SK-N-SH (cell line): ENCODE measurements around the gene SEPTIN12. TPM values are rescaled to one million over a fixed set of nuclear protein-coding genes. Genes with fewer than 3 reads are reported as not detected.

ENCODE experiments used
- CTCF ChIA-PET: fragments of 300-600, 350-600 bp; formaldehyde crosslinking; extraction: SDS; loops from one replicate; lab custom pipeline; 2021; lab: Yijun Ruan, JAX
- POLR2A ChIA-PET: fragments of 350-600 bp; sonication (Branson Sonifier 250); formaldehyde crosslinking; extraction: SDS; loops from one replicate; lab custom pipeline; 2020; ENCODE audit warnings: antibody characterized with exemption, inconsistent platforms; lab: Yijun Ruan, JAX
- DNase-seq: peaks from one replicate; pipeline ENCODE4 v3.0.0; 2012
- H2AFZ ChIP-seq: fragments of 200-600 bp; sonication (generic); 2 replicates; pipeline ENCODE4 v1.8.1; 2016; ENCODE audit warnings: antibody characterized with exemption, mild to moderate bottlenecking, low read depth
- H3F3A ChIP-seq: fragments of 200-600 bp; sonication (generic); replicated peaks from 2 replicates; pipeline ENCODE3; 2016; ENCODE audit warnings: antibody characterized with exemption, mild to moderate bottlenecking; ENCODE audit not compliant: insufficient read depth
- H3K27ac ChIP-seq, 2 experiments: fragments of 200-500 bp in 1 of 2; fragments of 200-600 bp in 1 of 2; sonication (Bioruptor generic) in 1 of 2; sonication (generic), shearing (Covaris generic) in 1 of 2; 2 replicates each; pipeline versions ENCODE4 v1.5.1 to v1.6.1; 2014 to 2016; ENCODE audit warnings: low read depth in 2 of 2, inconsistent platforms in 1 of 2, low read length in 1 of 2, mild to moderate bottlenecking in 1 of 2, mixed read lengths in 1 of 2
- H3K27me3 ChIP-seq: fragments of 200-600 bp; sonication (generic), shearing (Covaris generic); 2 replicates; pipeline ENCODE4 v1.6.1; 2016; ENCODE audit warnings: mixed run types; ENCODE audit not compliant: insufficient read depth
- H3K36me3 ChIP-seq, 2 experiments: fragments of 200-500 bp in 1 of 2; fragments of 200-600 bp in 1 of 2; sonication (Bioruptor generic) in 1 of 2; sonication (generic) in 1 of 2; replicated peaks in 1 of 2; 2 replicates each; pipeline versions ENCODE3 to v1.5.1; 2014 to 2016; ENCODE audit warnings: low read length in 1 of 2, mild to moderate bottlenecking in 1 of 2; ENCODE audit not compliant: insufficient read depth in 2 of 2, control insufficient read depth in 1 of 2
- H3K4me1 ChIP-seq, 2 experiments: fragments of 200-500 bp in 1 of 2; fragments of 200-600 bp in 1 of 2; sonication (Bioruptor generic) in 1 of 2; sonication (generic), shearing (Covaris generic) in 1 of 2; 2 replicates each; pipeline versions ENCODE4 v1.5.1 to v1.6.1; 2014 to 2016; ENCODE audit warnings: low read depth in 1 of 2, low read length in 1 of 2, mixed run types in 1 of 2; ENCODE audit not compliant: insufficient read depth in 2 of 2, control insufficient read depth in 1 of 2
- H3K4me2 ChIP-seq: fragments of 200-600 bp; sonication (generic), shearing (Covaris generic); 2 replicates; pipeline ENCODE4 v1.6.1; 2017; ENCODE audit warnings: mixed run types
- H3K4me3 ChIP-seq, 2 experiments: fragments of 200-500 bp in 1 of 2; fragments of 200-600 bp in 1 of 2; sonication (Bioruptor generic) in 1 of 2; sonication (generic), shearing (Covaris generic) in 1 of 2; 2 replicates each; pipeline versions ENCODE4 v1.5.1 to v1.8.1; 2014 to 2016; ENCODE audit warnings: low read depth in 2 of 2, inconsistent platforms in 1 of 2, low read length in 1 of 2, mild to moderate bottlenecking in 1 of 2, mixed read lengths in 1 of 2, moderate library complexity in 1 of 2
- H3K79me2 ChIP-seq: fragments of 200-600 bp; sonication (generic); 2 replicates; pipeline ENCODE4 v1.8.1; 2017; ENCODE audit warnings: mild to moderate bottlenecking; ENCODE audit not compliant: insufficient read depth
- H3K9ac ChIP-seq: fragments of 200-600 bp; sonication (generic); 2 replicates; pipeline ENCODE4 v1.6.1; 2017; ENCODE audit warnings: mixed run types
- H3K9me2 ChIP-seq: fragments of 200-600 bp; sonication (generic); 2 replicates; pipeline ENCODE4 v1.6.1; 2017; ENCODE audit warnings: mixed run types
- H3K9me3 ChIP-seq: fragments of 200-600 bp; sonication (generic); 2 replicates; pipeline ENCODE4 v1.6.1; 2017; ENCODE audit warnings: mixed run types, mild to moderate bottlenecking, moderate library complexity
- H4K20me1 ChIP-seq: fragments of 200-600 bp; sonication (generic); 2 replicates; pipeline ENCODE4 v1.6.1; 2017; ENCODE audit warnings: mild to moderate bottlenecking, mixed run types; ENCODE audit not compliant: insufficient read depth
- CTCF ChIP-seq: fragments of 200-600 bp; sonication (generic); IDR thresholded peaks from 2 replicates; pipeline ENCODE4 v1.6.1; 2017; ENCODE audit warnings: antibody characterized with exemption, mild to moderate bottlenecking, moderate library complexity
- EP300 ChIP-seq, 2 experiments: IDR thresholded peaks; 2 replicates each; pipeline versions ENCODE4 v1.4.0 to v1.6.1; 2012; ENCODE audit warnings: borderline replicate concordance in 1 of 2, low read depth in 1 of 2, low read length in 1 of 2
- GABPA ChIP-seq: IDR thresholded peaks from 2 replicates; pipeline ENCODE4 v1.4.0; 2012; ENCODE audit warnings: low read depth, mild to moderate bottlenecking
- GATA2 ChIP-seq: sonication (generic); formaldehyde crosslinking; IDR thresholded peaks from 2 replicates; pipeline ENCODE4 v1.5.0; 2020; ENCODE audit warnings: mild to moderate bottlenecking, missing genetic modification reagents
- NFIC ChIP-seq: IDR thresholded peaks from 2 replicates; pipeline ENCODE4 v1.4.0; 2012; ENCODE audit warnings: borderline replicate concordance
- NRF1 ChIP-seq: IDR thresholded peaks from 2 replicates; pipeline ENCODE4 v1.6.1; 2012; ENCODE audit warnings: low read depth, mild to moderate bottlenecking, low read length
- RAD21 ChIP-seq: IDR thresholded peaks from 2 replicates; pipeline ENCODE4 v1.6.1; 2012; ENCODE audit warnings: mild to moderate bottlenecking, low read length
- RXRA ChIP-seq: IDR thresholded peaks from 2 replicates; pipeline ENCODE4 v1.4.0; 2012; ENCODE audit warnings: low read depth, mild to moderate bottlenecking, borderline replicate concordance
- TAF1 ChIP-seq: IDR thresholded peaks from 2 replicates; pipeline ENCODE4 v1.6.1; 2012; ENCODE audit warnings: low read depth, mild to moderate bottlenecking, low read length, moderate library complexity, borderline replicate concordance
- TCF12 ChIP-seq: IDR thresholded peaks from 2 replicates; pipeline ENCODE4 v1.4.0; 2012
- USF2 ChIP-seq: fragments of 150-350 bp; IDR thresholded peaks from 2 replicates; pipeline ENCODE4 v1.6.1; 2017; ENCODE audit warnings: antibody characterized with exemption, low read length, low read depth, borderline replicate concordance
- YY1 ChIP-seq: IDR thresholded peaks from 2 replicates; pipeline ENCODE4 v1.4.0; 2012; ENCODE audit warnings: low read depth, mild to moderate bottlenecking
- ZBTB33 ChIP-seq: IDR thresholded peaks from 2 replicates; pipeline ENCODE4 v1.4.0; 2012; ENCODE audit warnings: low read depth, borderline replicate concordance
- WGBS: methylation state at CpG from one replicate; pipeline ENCODE4 v1.1.6; 2017; ENCODE audit warnings: low lambda C conversion rate; 5-methylcytosine and 5-hydroxymethylcytosine counted together
- polyA plus RNA-seq, 3 experiments: library from polyadenylated mRNA; depleted of rRNA; stranded (reverse); fragments of >200 nt; gene quantifications; 2 replicates each; pipeline ENCODE4 v1.2.3, GENCODE V29; 2012

The SEPTIN12 gene
- polyA plus RNA-seq, 1 of the 3 experiments (the other 2 are of a cell fraction): 0.07 TPM

- H3K27me3 ChIP-seq: no peaks in the 10 kb centered on the region
- H3F3A ChIP-seq: no peaks in the 10 kb centered on the region
- no peaks in the 10 kb centered on the region for H3K9me2 ChIP-seq
- H3K27ac ChIP-seq: no peak overlapping the region
- no peaks in the 10 kb centered on the region for H4K20me1 ChIP-seq
- TF ChIP-seq RXRA (no peak), CTCF (no peak), YY1 (no peak), NRF1 (no peak), RAD21 (no peak), TCF12 (no peak), EP300 (IDR thresholded peaks at IDR 0.05; ENCODE audit: borderline replicate concordance in 1 of 2, low read depth in 1 of 2, low read length in 1 of 2) (no peak), GABPA (no peak), NFIC (no peak), GATA2 (CRISPR knock-in tag) (no peak), ZBTB33 (no peak), USF2 (no peak), TAF1 (no peak)
- TF ChIP-seq, all 33 proteins: peak for 0
- Histone ChIP-seq H3K36me3 (peaks cover 53 to 55% of the 10 kb centered on the region in 2 experiments), H3K4me1 (no peaks in the 10 kb centered on the region), H3K4me2 (no peak overlapping the region), H3K9ac (no peak overlapping the region), H3K4me3 (no peak overlapping the region), H2AFZ (no peak overlapping the region), H3K79me2 (no peaks in the 10 kb centered on the region), H3K9me3 (no peaks in the 10 kb centered on the region)
- CTCF ChIA-PET: interaction anchor here (1.4 kb wide), 1 partner anchor 126 kb away, joined by 3 read pairs; no protein-coding TSS in a partner anchor
- DNase-seq: no peak
- WGBS: 92% methylated on average over 3 of the region's 6 CpGs
- POLR2A ChIA-PET: no interaction called here
Measured at GRCh38 chr16:4820652-4821051, 32.5 kb upstream of the SEPTIN12 start.
